Liver (tissue), 9 donors: ENCODE measurements around the gene NFAT5. TPM values are rescaled to one million over a fixed set of nuclear protein-coding genes. Genes with fewer than 3 reads are reported as not detected.

ENCODE experiments used
- DNase-seq: peaks from one replicate; pipeline ENCODE4 v3.0.0-alpha.2; 2017; ENCODE audit warnings: low spot score
- H3K27ac ChIP-seq, 2 donors: one replicate each; pipeline ENCODE4 v1.7.0; 2013; ENCODE audit warnings: inconsistent platforms in 2 of 2, low read length in 2 of 2, control low read depth in 1 of 2, low read depth in 1 of 2, mild to moderate bottlenecking in 1 of 2
- H3K27me3 ChIP-seq, 4 donors: one replicate each; pipeline versions ENCODE4 v1.6.1 to v1.7.0; 2013; ENCODE audit warnings: low read length in 3 of 4, inconsistent platforms in 1 of 4, mild to moderate bottlenecking in 1 of 4, moderate library complexity in 1 of 4; ENCODE audit not compliant: control insufficient read depth in 4 of 4, insufficient read depth in 4 of 4
- H3K36me3 ChIP-seq, 4 donors: one replicate each; pipeline versions ENCODE4 v1.6.1 to v1.7.0; 2013; ENCODE audit warnings: low read length in 3 of 4, mild to moderate bottlenecking in 3 of 4, low read depth in 1 of 4, moderate library complexity in 1 of 4; ENCODE audit not compliant: control insufficient read depth in 4 of 4, insufficient read depth in 3 of 4
- H3K4me1 ChIP-seq, 4 donors: one replicate each; pipeline versions ENCODE4 v1.6.1 to v1.7.0; 2013; ENCODE audit warnings: low read length in 3 of 4, mild to moderate bottlenecking in 3 of 4, moderate library complexity in 1 of 4; ENCODE audit not compliant: control insufficient read depth in 4 of 4, insufficient read depth in 4 of 4
- H3K4me3 ChIP-seq, 3 donors: one replicate each; pipeline versions ENCODE4 v1.6.1 to v1.7.0; 2013; ENCODE audit warnings: low read length in 3 of 3, control low read depth in 1 of 3, low read depth in 1 of 3, mild to moderate bottlenecking in 1 of 3
- H3K9ac ChIP-seq, 2 donors: one replicate each; pipeline ENCODE4 v1.7.0; 2013; ENCODE audit warnings: low read length in 2 of 2, mild to moderate bottlenecking in 2 of 2, moderate library complexity in 2 of 2, control low read depth in 1 of 2, low read depth in 1 of 2
- H3K9me3 ChIP-seq, 4 donors: one replicate each; pipeline versions ENCODE4 v1.6.1 to v1.7.0; 2013; ENCODE audit warnings: low read length in 3 of 4; ENCODE audit not compliant: control insufficient read depth in 4 of 4
- EGR1 ChIP-seq, 2 donors: IDR thresholded peaks; 2 replicates each; pipeline ENCODE4 v1.6.1; 2016 to 2018; ENCODE audit warnings: antibody characterized with exemption in 2 of 2, low read depth in 2 of 2
- MAX ChIP-seq: IDR thresholded peaks from 2 replicates; pipeline ENCODE4 v1.6.1; 2016; ENCODE audit warnings: antibody characterized with exemption
- RAD21 ChIP-seq, 2 donors: IDR thresholded peaks; 2 replicates each; pipeline ENCODE4 v1.6.1; 2016; ENCODE audit warnings: antibody characterized with exemption in 2 of 2, mild to moderate bottlenecking in 2 of 2
- REST ChIP-seq: IDR thresholded peaks from 2 replicates; pipeline ENCODE4 v1.6.1; 2016; ENCODE audit warnings: antibody characterized with exemption, mild to moderate bottlenecking
- SP1 ChIP-seq: IDR thresholded peaks from 2 replicates; pipeline ENCODE4 v1.6.1; 2018; ENCODE audit warnings: antibody characterized with exemption, mild to moderate bottlenecking
- TAF1 ChIP-seq: conservative IDR thresholded peaks from 2 replicates; pipeline ENCODE4 v1.6.1; 2016; ENCODE audit warnings: antibody characterized with exemption, mild to moderate bottlenecking
- ZBTB33 ChIP-seq: IDR thresholded peaks from 2 replicates; pipeline ENCODE4 v1.6.1; 2016; ENCODE audit warnings: antibody characterized with exemption
- WGBS: extraction: QIAGEN DNeasy Blood & Tissue Kit; methylation state at CpG from one replicate; pipeline ENCODE4 v1.1.7; 2013; 5-methylcytosine and 5-hydroxymethylcytosine counted together
- polyA plus RNA-seq, 2 donors: library from polyadenylated mRNA; stranded (reverse) in 1 of 2; unstranded in 1 of 2; fragments of 200-250 nt in 1 of 2; fragments of >200 nt in 1 of 2; fragmentation: Nextera tagmentation in 1 of 2; extraction: Ambion mirVana in 1 of 2; gene quantifications; one replicate each; pipeline versions ENCODE4 v1.2.1 to v1.2.3, GENCODE V29; 2013 to 2015
- total RNA-seq, 2 donors: library from RNA; depleted of rRNA; stranded (reverse); fragments of >200 nt; gene quantifications; one replicate each; pipeline ENCODE4 v1.2.3, GENCODE V29; 2014
- TF ChIP-seq, protein P1 (sequence below): fragments of 150-350 bp; IDR thresholded peaks from 2 replicates; pipeline ENCODE4 v1.5.1; 2017; ENCODE audit warnings: improper control_type of control experiment, low read depth, low read length; ENCODE audit not compliant: missing input control
- donor health status: healthy.
- donor health status: healthy.
- donor health status: healthy.
- donor health status: healthy.
- donor health status: healthy.

NFAT5 gene
- total and polyA plus RNA-seq, 4 donors = 1.5 to 21.0 (median 11.2) TPM

DNA sequence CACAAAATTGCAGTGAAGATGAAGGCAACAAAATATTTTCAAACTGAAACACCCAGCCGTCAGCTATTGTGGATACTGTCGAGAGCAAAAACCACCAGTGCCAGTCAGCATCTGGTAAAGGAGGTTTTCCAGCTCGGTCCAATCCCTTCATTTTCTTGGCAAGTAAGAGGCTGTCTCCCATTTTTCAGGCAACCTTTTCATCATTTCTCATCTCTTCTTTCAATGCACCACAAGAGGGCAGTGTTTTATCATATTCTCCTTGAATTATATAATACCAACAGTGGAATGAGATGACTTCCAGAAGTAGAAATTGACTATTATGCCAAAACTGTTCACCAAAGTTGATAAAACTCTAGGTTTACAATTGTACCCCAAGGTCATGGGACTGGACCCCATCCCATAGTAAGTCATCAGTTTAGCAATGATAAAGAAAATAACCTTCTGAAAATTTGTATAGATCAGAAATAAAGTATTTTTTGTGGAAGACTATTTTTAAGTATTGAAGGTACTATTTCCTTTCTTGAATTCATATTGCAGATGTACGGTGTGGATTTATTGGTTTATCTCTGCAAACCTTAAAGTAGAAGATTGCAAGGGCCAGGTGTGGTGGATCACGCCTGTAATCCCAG is 143.8 kb downstream of the NFAT5 start:
- Histone ChIP-seq H3K36me3 (peaks cover 0 to 6% (median 1%) of the 10 kb centered on the region in 4 donors), H3K4me3 (no peak overlapping the region)

More for the DNA sequence above, 143.8 kb downstream of the NFAT5 start:
- Histone ChIP-seq H3K9ac (no peak overlapping the region), H3K4me1 (peaks cover 0 to 2% (median 0%) of the 10 kb centered on the region in 4 donors), H3K27ac (no peak overlapping the region), H3K9me3 (no peaks in the 10 kb centered on the region), H3K27me3 (no peaks in the 10 kb centered on the region)
- no peak for TF ChIP-seq ZBTB33
- no peak for TF ChIP-seq MAX
- TF ChIP-seq, protein P1, sequence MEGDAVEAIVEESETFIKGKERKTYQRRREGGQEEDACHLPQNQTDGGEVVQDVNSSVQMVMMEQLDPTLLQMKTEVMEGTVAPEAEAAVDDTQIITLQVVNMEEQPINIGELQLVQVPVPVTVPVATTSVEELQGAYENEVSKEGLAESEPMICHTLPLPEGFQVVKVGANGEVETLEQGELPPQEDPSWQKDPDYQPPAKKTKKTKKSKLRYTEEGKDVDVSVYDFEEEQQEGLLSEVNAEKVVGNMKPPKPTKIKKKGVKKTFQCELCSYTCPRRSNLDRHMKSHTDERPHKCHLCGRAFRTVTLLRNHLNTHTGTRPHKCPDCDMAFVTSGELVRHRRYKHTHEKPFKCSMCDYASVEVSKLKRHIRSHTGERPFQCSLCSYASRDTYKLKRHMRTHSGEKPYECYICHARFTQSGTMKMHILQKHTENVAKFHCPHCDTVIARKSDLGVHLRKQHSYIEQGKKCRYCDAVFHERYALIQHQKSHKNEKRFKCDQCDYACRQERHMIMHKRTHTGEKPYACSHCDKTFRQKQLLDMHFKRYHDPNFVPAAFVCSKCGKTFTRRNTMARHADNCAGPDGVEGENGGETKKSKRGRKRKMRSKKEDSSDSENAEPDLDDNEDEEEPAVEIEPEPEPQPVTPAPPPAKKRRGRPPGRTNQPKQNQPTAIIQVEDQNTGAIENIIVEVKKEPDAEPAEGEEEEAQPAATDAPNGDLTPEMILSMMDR = peak; percentile 72
- peak; percentile 86 for TF ChIP-seq RAD21 (IDR thresholded peaks at IDR 0.05)
- TF ChIP-seq SP1 = no peak
- TF ChIP-seq REST = peak; percentile 7
- TF ChIP-seq TAF1 = no peak
- no peak for TF ChIP-seq EGR1 (IDR thresholded peaks at IDR 0.05; ENCODE audit: low read depth in 2 of 2)
- DNase-seq = no peak
- 43% methylated on average over 5 of the region's 5 CpGs for WGBS
